GM21825 (cell line): Measurements from ENCODE around the gene TMEM147.

ENCODE experiments used
- ATAC-seq: cut with Tn5 transposase; IDR thresholded peaks from one replicate; pipeline ENCODE4 v1.9.1; 2021; ENCODE audit warnings: mild to moderate bottlenecking, moderate library complexity; ENCODE audit not compliant: unreplicated experiment

TMEM147 gene

DNA sequence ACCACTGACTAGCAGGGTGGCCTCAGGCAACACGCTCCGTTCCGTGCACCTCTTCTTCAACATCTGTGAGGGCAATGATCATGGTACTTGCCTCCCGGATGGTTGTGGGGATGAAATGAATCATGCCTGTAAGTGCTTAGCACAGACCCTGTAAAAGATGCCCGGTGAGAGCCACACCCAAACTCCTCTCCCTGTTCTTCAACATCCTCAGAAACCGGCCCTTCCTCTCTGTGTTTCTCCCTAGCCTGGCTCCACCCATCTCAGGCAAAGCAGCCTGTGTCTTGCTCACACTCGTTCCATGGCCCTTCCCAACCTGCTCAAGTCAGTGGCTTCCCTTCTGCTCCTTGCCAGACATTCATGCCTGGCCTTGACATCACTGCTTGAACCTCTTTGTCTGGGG lies 26.1 kb upstream of the TMEM147 start:
- no peak for ATAC-seq

- ATAC-seq = no peak
These were observed 24.2 kb upstream of the TMEM147 start for GRCh38 chr19:35521124-35521743.

GRCh38 chr19:35522745-35523327 lies 22.6 kb upstream of the TMEM147 start:
- ATAC-seq = no peak

DNA sequence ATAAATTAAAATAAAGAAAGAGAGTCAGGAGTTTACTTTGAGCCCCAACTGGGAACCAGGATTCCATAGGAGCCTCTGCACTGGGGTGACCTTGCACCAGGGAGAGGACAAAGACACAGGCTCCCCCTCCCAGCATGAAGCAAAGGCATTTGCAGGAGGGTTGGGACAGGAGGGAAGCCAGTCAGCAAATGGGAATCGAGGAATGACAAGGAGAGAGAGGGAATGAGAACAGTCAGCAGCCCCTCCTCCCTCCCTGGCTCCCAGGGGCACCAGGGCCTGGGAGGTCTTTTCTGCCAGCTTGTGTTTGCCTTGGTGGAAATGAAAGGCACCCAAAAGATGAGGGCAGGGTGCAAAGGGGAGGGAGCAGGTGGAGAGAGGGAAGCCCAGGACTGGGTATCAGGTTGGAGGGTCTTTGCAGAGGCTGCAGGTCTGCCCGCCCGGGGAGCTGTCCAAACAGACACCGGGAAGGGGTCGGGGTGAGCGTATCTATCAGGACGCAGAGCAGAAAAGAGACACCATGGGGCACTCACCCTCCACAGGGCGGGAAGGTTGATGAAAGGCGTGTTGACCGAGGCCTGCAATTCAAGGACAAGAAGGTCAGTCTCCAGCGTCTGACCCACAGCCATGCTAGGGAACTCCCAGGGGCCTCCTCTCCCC lies 21.1 kb upstream of the TMEM147 start:
- ATAC-seq = no peak

DNA sequence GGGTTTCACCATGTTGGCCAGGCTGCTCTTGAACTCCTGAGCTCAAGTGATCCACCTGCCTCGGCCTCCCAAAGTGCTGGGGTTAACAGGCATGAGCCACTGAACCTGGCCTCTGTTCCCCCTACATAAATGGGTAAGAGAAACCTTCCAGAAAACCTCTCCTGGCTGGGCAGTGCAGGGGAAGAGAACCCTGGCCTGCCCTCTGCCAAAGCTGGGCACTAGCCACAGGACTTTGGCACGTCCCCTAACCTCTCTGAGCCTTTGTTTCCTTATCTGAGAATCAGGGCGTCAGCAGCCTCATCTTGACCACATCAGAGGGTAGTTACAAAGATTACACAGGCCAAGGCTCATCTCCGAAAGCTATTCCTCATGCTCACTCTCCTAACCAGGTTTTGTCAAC lies 19.6 kb upstream of the TMEM147 start:
- no peak for ATAC-seq

DNA sequence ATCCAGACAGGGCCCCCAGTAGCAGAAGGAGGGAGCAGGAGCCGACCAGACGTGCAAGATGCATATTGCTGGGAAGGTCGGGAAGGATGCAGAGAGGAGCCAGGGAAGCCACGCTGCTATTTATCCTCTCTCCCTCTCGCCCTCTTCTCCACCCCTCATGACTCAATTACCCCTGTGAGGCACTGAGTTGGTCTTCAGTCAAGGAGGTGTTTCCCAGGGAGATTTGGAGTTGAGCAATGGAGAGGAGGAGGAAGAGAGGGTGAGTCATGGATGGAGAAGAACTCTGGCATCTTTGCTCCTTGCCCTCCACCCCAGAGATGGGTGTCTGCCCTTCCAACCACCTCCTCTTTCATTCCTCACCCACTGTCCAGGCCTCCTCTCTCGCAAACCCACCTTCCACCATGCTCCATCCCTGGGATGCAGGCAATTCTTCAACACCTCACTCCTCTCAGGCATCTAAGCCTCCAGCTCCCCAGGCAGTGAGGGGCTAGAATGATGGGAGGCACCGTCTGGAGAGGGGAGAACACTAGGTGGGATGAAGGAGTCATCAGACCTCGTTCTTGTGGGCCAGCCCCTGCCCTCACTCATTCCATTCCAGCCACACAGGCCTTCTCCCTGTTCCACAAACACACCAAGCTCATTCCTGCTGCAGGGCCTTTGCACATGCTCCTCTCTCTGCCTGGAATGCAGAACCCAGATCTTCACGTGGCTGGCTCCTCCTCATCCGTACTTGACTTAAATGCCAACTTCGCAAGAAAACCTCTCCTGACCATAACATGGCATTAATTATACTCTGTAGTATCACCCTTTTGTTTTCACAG lies 17.0 kb upstream of the TMEM147 start, which contains the start of gene SBSN:
Gene SBSN (minus strand): TSS at position 94 of the 821 bp plus-strand sequence. CDS start 30 bp downstream, at position 64.
- ATAC-seq = no peak

- no peak for ATAC-seq
These were observed 15.9 kb upstream of the TMEM147 start for GRCh38 chr19:35529241-35530218.

- ATAC-seq = no peak
These were observed 14.1 kb upstream of the TMEM147 start for GRCh38 chr19:35531291-35531690.

- no peak for ATAC-seq
These were observed 12.1 kb upstream of the TMEM147 start, which contains the start of gene GAPDHS for GRCh38 chr19:35533201-35533821. Gene GAPDHS, plus strand, starts transcription at chr19:35533456. Its CDS starts 72 bp downstream, at chr19:35533528.

- no peak for ATAC-seq
These were observed 11.5 kb upstream of the TMEM147 start for GRCh38 chr19:35533822-35534392.

GRCh38 chr19:35534803-35535480 lies 10.5 kb upstream of the TMEM147 start:
- no peak for ATAC-seq

DNA sequence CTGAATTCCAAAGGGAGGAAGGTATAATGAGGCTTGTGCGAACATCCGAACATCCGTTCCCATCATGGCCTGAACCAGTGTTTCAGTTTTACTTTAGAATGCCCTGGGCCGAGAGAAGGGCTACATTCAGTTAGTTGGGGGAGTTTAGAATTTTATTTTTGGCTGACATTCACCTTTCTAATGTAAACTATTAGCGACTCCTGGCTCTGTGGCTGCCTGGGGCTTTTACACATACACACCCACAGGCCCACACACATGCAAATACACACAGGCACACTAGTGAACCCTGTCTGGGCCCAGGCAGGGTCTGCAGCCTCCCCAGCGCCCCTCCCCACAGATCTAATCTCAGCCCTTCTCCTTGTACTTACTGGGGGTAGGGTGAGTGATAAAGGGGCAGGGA lies 6.1 kb upstream of the TMEM147 start:
- no peak for ATAC-seq

- ATAC-seq = no peak
These were observed 5.6 kb upstream of the TMEM147 start for GRCh38 chr19:35539850-35540249.

DNA sequence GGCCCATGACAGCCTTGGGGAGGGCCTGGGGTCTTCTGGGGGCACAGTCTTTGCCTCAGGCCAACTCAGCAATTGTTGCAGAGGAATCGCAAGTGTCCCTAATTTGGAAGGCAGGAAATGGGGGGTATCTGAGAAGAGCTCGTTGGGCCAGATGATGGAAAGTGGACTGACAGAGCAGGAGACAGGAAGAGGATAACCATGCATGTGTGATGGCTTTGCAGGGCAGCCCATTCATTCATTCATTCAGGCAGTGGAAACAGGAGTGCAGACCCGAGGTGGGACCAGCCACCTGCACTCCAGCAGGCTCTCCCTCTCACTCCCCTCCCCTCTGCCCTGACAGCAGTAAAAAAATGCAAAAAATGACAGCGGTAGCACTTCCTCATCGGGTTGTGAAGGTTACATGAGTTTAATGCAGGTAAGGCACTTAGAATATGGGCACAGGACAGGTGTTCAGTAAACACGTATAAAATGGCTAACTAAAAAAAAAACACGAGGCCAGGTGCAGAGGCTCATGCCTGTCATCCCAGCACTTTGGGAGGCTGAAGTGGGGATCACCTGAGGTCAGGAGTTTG lies 5.0 kb upstream of the TMEM147 start:
- ATAC-seq = no peak

- ATAC-seq = no peak
These were observed 3.2 kb upstream of the TMEM147 start for GRCh38 chr19:35542209-35542608.

GRCh38 chr19:35543280-35544109 lies 1.9 kb upstream of the TMEM147 start:
- ATAC-seq = no peak

- ATAC-seq = no peak
These were observed 1.2 kb upstream of the TMEM147 start for GRCh38 chr19:35544110-35544802.
